Measurements from ENCODE around the gene CXCL3.

The CXCL3 gene

DNA sequence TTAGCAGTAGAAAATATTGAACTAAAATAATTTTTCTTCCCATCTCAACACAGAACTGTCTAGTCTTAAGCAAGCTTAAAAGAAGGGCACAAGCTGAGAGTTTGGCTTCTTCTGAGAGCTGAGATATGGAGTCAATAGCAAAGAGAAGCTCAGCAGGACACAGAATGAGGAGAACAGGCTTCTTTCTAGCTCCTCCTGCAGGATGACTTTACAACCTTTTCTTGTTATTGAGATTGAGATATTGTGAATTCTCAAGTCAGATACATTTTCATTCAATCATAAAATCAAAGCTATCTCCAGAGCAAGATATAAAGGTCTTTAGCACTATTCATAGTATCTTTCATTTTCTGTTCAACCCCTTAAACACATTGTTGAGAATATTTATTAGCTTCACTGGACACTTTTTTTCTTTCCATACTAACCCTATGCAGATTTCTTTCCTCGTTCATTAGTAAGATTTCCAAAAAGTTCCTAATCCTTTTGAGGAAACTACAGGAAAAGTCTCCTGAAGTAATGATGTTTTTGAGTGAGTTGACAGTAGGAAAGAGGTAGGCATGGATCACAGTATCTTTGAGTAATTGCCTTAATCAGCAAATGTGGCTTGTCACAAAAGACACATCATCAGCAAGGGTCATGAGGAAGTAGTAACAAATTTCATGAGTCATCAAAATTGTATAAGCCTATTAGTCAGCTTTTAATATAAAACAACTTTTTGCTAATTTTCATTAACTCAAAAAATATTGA is 17.8 kb upstream of the CXCL3 start:
- TF ChIP-seq CEBPB (IDR thresholded peaks at IDR 0.05), result no peak
- peak; percentile 4; the same call in 1 of the 2 replicates for TF ChIP-seq RAD21 (IDR thresholded peaks at IDR 0.05; ENCODE audit: low read depth)

DNA sequence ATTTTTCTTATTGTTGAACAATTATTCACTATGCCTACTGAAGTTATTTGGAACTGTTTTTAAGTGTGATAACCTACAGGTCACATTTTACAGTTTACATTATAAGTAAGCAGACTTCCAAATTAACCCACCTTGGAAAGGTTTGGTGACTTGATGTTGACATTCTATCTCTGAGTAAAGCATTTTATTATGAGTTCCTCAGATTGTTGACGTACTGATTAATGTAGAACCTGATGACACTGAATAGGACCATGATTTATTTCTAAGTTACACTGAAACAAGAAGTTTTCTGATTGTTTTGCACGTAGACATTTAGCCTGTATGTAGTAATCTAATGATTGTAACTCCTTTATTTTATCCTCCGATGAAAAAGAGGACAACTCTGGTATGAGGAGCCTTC is 17.0 kb upstream of the CXCL3 start:
- TF ChIP-seq CREB1 (IDR thresholded peaks at IDR 0.05; ENCODE audit: low read depth) (no peak), TCF12 (IDR thresholded peaks at IDR 0.05; ENCODE audit: low read depth) (no peak), TAF1 (IDR thresholded peaks at IDR 0.05; ENCODE audit: low read depth) (no peak), YY1 (IDR thresholded peaks at IDR 0.05; ENCODE audit: low read depth) (no peak), EGR1 (IDR thresholded peaks at IDR 0.05) (no peak), EP300 (IDR thresholded peaks at IDR 0.05; ENCODE audit: borderline replicate concordance) (no peak), RAD21 (IDR thresholded peaks at IDR 0.05; ENCODE audit: low read depth) (no peak), ZBTB7A (IDR thresholded peaks at IDR 0.05; ENCODE audit: low read depth) (no peak), FOXM1 (IDR thresholded peaks at IDR 0.05; ENCODE audit: borderline replicate concordance, low read depth) (no peak), CEBPB (IDR thresholded peaks at IDR 0.05) (no peak)
- TF ChIP-seq, protein P1, sequence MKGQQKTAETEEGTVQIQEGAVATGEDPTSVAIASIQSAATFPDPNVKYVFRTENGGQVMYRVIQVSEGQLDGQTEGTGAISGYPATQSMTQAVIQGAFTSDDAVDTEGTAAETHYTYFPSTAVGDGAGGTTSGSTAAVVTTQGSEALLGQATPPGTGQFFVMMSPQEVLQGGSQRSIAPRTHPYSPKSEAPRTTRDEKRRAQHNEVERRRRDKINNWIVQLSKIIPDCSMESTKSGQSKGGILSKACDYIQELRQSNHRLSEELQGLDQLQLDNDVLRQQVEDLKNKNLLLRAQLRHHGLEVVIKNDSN (IDR thresholded peaks at IDR 0.05), result no peak
- TF ChIP-seq, protein P2, sequence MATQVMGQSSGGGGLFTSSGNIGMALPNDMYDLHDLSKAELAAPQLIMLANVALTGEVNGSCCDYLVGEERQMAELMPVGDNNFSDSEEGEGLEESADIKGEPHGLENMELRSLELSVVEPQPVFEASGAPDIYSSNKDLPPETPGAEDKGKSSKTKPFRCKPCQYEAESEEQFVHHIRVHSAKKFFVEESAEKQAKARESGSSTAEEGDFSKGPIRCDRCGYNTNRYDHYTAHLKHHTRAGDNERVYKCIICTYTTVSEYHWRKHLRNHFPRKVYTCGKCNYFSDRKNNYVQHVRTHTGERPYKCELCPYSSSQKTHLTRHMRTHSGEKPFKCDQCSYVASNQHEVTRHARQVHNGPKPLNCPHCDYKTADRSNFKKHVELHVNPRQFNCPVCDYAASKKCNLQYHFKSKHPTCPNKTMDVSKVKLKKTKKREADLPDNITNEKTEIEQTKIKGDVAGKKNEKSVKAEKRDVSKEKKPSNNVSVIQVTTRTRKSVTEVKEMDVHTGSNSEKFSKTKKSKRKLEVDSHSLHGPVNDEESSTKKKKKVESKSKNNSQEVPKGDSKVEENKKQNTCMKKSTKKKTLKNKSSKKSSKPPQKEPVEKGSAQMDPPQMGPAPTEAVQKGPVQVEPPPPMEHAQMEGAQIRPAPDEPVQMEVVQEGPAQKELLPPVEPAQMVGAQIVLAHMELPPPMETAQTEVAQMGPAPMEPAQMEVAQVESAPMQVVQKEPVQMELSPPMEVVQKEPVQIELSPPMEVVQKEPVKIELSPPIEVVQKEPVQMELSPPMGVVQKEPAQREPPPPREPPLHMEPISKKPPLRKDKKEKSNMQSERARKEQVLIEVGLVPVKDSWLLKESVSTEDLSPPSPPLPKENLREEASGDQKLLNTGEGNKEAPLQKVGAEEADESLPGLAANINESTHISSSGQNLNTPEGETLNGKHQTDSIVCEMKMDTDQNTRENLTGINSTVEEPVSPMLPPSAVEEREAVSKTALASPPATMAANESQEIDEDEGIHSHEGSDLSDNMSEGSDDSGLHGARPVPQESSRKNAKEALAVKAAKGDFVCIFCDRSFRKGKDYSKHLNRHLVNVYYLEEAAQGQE (IDR thresholded peaks at IDR 0.05; ENCODE audit: low read depth), result no peak
- TF ChIP-seq, protein P3, sequence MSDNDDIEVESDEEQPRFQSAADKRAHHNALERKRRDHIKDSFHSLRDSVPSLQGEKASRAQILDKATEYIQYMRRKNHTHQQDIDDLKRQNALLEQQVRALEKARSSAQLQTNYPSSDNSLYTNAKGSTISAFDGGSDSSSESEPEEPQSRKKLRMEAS (IDR thresholded peaks at IDR 0.05), result no peak

DNA sequence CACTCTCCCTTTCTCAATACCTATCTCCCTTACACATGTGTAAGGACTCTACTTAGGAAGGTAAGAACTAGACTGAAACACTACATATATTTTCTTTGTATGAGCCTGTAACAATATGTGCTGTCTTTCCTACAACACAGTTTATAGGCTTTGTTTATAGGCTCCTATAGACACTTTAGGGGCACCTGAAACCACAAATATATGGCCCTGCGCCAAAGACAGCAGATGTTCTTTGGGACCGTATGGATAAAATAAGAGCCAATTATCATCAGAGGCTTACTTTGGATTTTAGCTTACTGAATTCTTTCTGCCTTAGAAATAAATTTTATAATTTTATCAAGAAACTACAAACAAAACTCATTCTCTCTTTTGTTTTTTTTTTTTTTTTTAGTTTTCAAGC is 16.6 kb upstream of the CXCL3 start:
- TF ChIP-seq, protein P1 (IDR thresholded peaks at IDR 0.05), result no peak
- TF ChIP-seq, protein P2 (IDR thresholded peaks at IDR 0.05; ENCODE audit: low read depth), result no peak
- TF ChIP-seq CREB1 (IDR thresholded peaks at IDR 0.05; ENCODE audit: low read depth) (no peak), RAD21 (IDR thresholded peaks at IDR 0.05; ENCODE audit: low read depth) (no peak), TEAD4 (IDR thresholded peaks at IDR 0.05) (no peak), TAF1 (IDR thresholded peaks at IDR 0.05; ENCODE audit: low read depth) (no peak), EGR1 (IDR thresholded peaks at IDR 0.05) (no peak), ZBTB7A (IDR thresholded peaks at IDR 0.05; ENCODE audit: low read depth) (no peak), EP300 (IDR thresholded peaks at IDR 0.05; ENCODE audit: borderline replicate concordance) (no peak), YY1 (IDR thresholded peaks at IDR 0.05; ENCODE audit: low read depth) (no peak), TCF12 (IDR thresholded peaks at IDR 0.05; ENCODE audit: low read depth) (no peak), CEBPB (IDR thresholded peaks at IDR 0.05) (no peak)
- TF ChIP-seq, protein P3 (IDR thresholded peaks at IDR 0.05), result no peak

DNA sequence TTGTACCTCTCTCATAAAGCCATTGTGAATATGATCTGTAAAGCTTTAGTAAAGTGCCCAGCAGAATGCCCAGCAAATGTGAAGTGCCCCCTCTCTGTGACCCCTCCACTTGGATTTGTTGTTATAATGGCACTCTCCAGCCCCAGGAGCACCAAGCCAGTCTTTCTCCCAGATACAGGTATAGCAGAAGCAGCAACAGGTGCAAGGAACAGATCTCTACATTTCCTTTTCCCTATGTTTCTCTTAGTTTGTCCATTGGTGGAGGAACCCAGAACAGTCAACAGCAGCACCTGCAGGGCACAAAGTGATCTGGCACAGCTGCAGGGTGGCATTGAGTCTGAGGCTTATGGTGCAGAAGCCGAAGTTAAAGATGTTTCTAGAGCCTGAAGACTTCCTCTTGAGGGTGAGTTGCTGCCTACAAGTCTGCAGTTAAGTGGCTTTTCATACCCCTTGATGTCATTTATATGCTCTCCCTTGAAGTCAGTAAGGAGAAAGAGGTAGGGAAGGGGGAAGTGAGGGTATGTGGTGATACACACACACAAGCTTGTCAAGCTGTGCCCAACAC is 16.1 kb upstream of the CXCL3 start:
- no peak for TF ChIP-seq NFIC (IDR thresholded peaks at IDR 0.05)
- TF ChIP-seq RAD21 (IDR thresholded peaks at IDR 0.05; ENCODE audit: low read depth), result no peak
- TF ChIP-seq TAF1 (IDR thresholded peaks at IDR 0.05; ENCODE audit: low read depth), result no peak
- TF ChIP-seq CEBPB (IDR thresholded peaks at IDR 0.05), result no peak
- no peak for TF ChIP-seq EGR1 (IDR thresholded peaks at IDR 0.05)
- no peak for TF ChIP-seq TEAD4 (IDR thresholded peaks at IDR 0.05)
- TF ChIP-seq, protein P1 (IDR thresholded peaks at IDR 0.05), result no peak
- no peak for TF ChIP-seq CREB1 (IDR thresholded peaks at IDR 0.05; ENCODE audit: low read depth)
- no peak for TF ChIP-seq EP300 (IDR thresholded peaks at IDR 0.05; ENCODE audit: borderline replicate concordance)
- TF ChIP-seq ZBTB7A (IDR thresholded peaks at IDR 0.05; ENCODE audit: low read depth), result no peak
- TF ChIP-seq, protein P3 (IDR thresholded peaks at IDR 0.05), result no peak
- TF ChIP-seq, protein P2 (IDR thresholded peaks at IDR 0.05; ENCODE audit: low read depth), result no peak
- no peak for TF ChIP-seq YY1 (IDR thresholded peaks at IDR 0.05; ENCODE audit: low read depth)
- TF ChIP-seq FOXM1 (IDR thresholded peaks at IDR 0.05; ENCODE audit: borderline replicate concordance, low read depth), result no peak
